ENCODE measurements around the gene SAP130. TPM values are rescaled to one million over a fixed set of nuclear protein-coding genes. Genes with fewer than 3 reads are reported as not detected.

SAP130 gene
- total RNA-seq, result 4.8 and 6.7 TPM in 2 replicates

GRCh38 chr2:128027801-128028667 lies at the start of gene SAP130:
Gene SAP130 (minus strand): TSS chr2:128028059. CDS start chr2:128026292, 1,767 bp downstream.

Other genes with a start within 250 kb of the SAP130 start
- 23.2 and 41.7 TPM in 2 replicates for gene WDR33, start 216.9 kb downstream of the SAP130 start, total RNA-seq
- gene POLR2D, start 169.9 kb downstream of the SAP130 start, total RNA-seq, result 22.3 and 31.9 TPM in 2 replicates
- gene AMMECR1L, start 142.1 kb downstream of the SAP130 start, total RNA-seq, result 19.3 and 26.2 TPM in 2 replicates
- gene UGGT1, start 63.1 kb upstream of the SAP130 start, total RNA-seq, result 203 and 205 TPM in 2 replicates

Measured in smooth muscle cell of the umbilical artery (primary cell).